GM12872 (cell line): ENCODE data around the gene RPL31.

Source experiments
- CTCF ChIP-seq: IDR thresholded peaks from 3 replicates; pipeline ENCODE4 v1.5.1; 2011; ENCODE audit warnings: low read depth, mild to moderate bottlenecking, low read length, moderate library complexity; ENCODE audit not compliant: insufficient read depth

RPL31 gene

GRCh38 chr2:100997509-100998234 lies 4.4 kb upstream of the RPL31 start:
- TF ChIP-seq CTCF: no peak

- TF ChIP-seq CTCF: no peak
These were observed 3.9 kb upstream of the RPL31 start for GRCh38 chr2:100998235-100998573.

- no peak for TF ChIP-seq CTCF
These were observed 2.1 kb upstream of the RPL31 start for GRCh38 chr2:100999995-101000394.

- TF ChIP-seq CTCF: no peak
These were observed 631 bp downstream of the RPL31 start for GRCh38 chr2:101002562-101003277.

GRCh38 chr2:101003278-101003775 lies 1.2 kb downstream of the RPL31 start:
- TF ChIP-seq CTCF: no peak

- no peak for TF ChIP-seq CTCF
These were observed 2.7 kb downstream of the RPL31 start for GRCh38 chr2:101004620-101005325.

GRCh38 chr2:101006065-101006715 lies 4.1 kb downstream of the RPL31 start:
- TF ChIP-seq CTCF: no peak
